K562 (cell line): ENCODE data around the gene RASAL1. TPM values are rescaled to one million over a fixed set of nuclear protein-coding genes. Genes with fewer than 3 reads are reported as not detected.

Experiments
- ATAC-seq: fragments of 200-7000 bp; cut with Tn5 transposase; 3 replicates; pipeline ENCODE4 v1.9.1; 2020; ENCODE audit warnings: moderate library complexity
- BruUV-seq: library from RNA; stranded (reverse); fragments of 400-500 nt; replicated peaks from 2 replicates; lab custom pipeline; 2021; lab: Mats Ljungman, UMichigan
- CTCF ChIA-PET: fragments of 300-600 bp; formaldehyde crosslinking; extraction: SDS; loops from one replicate; lab custom pipeline; 2021; ENCODE audit warnings: low intra/inter-chr PET ratio; lab: Yijun Ruan, JAX
- POLR2A ChIA-PET: fragments of 300-600, 350-650 bp; sonication (Branson Sonifier 250); formaldehyde crosslinking; extraction: SDS; loops from one replicate; lab custom pipeline; 2021; ENCODE audit warnings: antibody characterized with exemption, inconsistent platforms; lab: Yijun Ruan, JAX
- DNase-seq, 4 experiments: peaks; one replicate each; pipeline versions ENCODE4 v3.0.0 to v3.0.0-alpha.2; 2011 to 2018; ENCODE audit warnings: low spot score in 3 of 4, mixed read lengths in 3 of 4; ENCODE audit errors: extremely low read depth in 1 of 4
- FAIRE-seq: peaks from 2 replicates; lab custom pipeline; 2011; peaks lifted over from hg19 to GRCh38; lab: Jason Lieb, UNC
- H2AFZ ChIP-seq: 2 replicates; pipeline ENCODE4 v1.6.0; 2011; ENCODE audit warnings: low read depth, low read length, control low read depth, inconsistent platforms
- H3K27ac ChIP-seq: fragments of 200-600 bp; 3 replicates; pipeline ENCODE4 v1.8.0; 2011; ENCODE audit warnings: low read depth, mild to moderate bottlenecking, control low read depth, inconsistent platforms, low read length, moderate library complexity, mixed read lengths; ENCODE audit errors: extremely low read depth
- H3K27me3 ChIP-seq, 2 experiments: fragments of 300-600 bp in 1 of 2; 2 replicates in 1 of 2; 3 replicates in 1 of 2; pipeline versions ENCODE4 v1.6.0 to v1.8.0; 2011; ENCODE audit warnings: inconsistent platforms in 2 of 2, low read length in 2 of 2, mild to moderate bottlenecking in 1 of 2, mixed read lengths in 1 of 2, moderate library complexity in 1 of 2; ENCODE audit not compliant: control insufficient read depth in 2 of 2, insufficient read depth in 2 of 2
- H3K36me3 ChIP-seq: fragments of 300-600 bp; 3 replicates; pipeline ENCODE4 v1.8.0; 2011; ENCODE audit warnings: mild to moderate bottlenecking, low read length, inconsistent platforms; ENCODE audit not compliant: control insufficient read depth, insufficient read depth
- H3K4me1 ChIP-seq, 2 experiments: fragments of 200-600 bp in 1 of 2; replicated peaks in 1 of 2; 2 replicates in 1 of 2; 3 replicates in 1 of 2; pipeline versions ENCODE4 v1.5.1 to v1.8.0; 2011; ENCODE audit warnings: inconsistent platforms in 2 of 2, low read length in 2 of 2, mild to moderate bottlenecking in 1 of 2, mixed read lengths in 1 of 2, moderate library complexity in 1 of 2; ENCODE audit not compliant: control insufficient read depth in 2 of 2, insufficient read depth in 2 of 2
- H3K4me2 ChIP-seq: 2 replicates; pipeline ENCODE4 v1.6.1; 2011; ENCODE audit warnings: low read length, control low read depth, inconsistent platforms, mixed read lengths; ENCODE audit not compliant: insufficient read depth
- H3K4me3 ChIP-seq: fragments of 200-600 bp; sonication (generic), shearing (Covaris generic); 2 replicates; pipeline ENCODE4 v1.5.1; 2016; ENCODE audit warnings: control low read depth, inconsistent platforms
- H3K79me2 ChIP-seq: fragments of 200-600 bp; 3 replicates; pipeline ENCODE4 v1.8.0; 2011; ENCODE audit warnings: low read length, inconsistent platforms; ENCODE audit not compliant: control insufficient read depth, insufficient read depth
- H3K9ac ChIP-seq, 2 experiments: 2 replicates each; pipeline versions ENCODE4 v1.6.0 to v1.6.1; 2011; ENCODE audit warnings: low read depth in 2 of 2, low read length in 2 of 2, control low read depth in 1 of 2, inconsistent platforms in 1 of 2, mild to moderate bottlenecking in 1 of 2, mixed read lengths in 1 of 2; ENCODE audit not compliant: insufficient read depth in 1 of 2
- H3K9me1 ChIP-seq: one replicate; pipeline ENCODE4 v1.6.0; 2011; ENCODE audit warnings: inconsistent platforms, mild to moderate bottlenecking, low read length, moderate library complexity; ENCODE audit not compliant: control insufficient read depth, insufficient read depth
- H3K9me3 ChIP-seq: replicated peaks from 2 replicates; pipeline ENCODE4 v1.5.1; 2011; ENCODE audit warnings: low read depth, low read length, inconsistent platforms; ENCODE audit not compliant: control insufficient read depth, insufficient read depth
- H4K20me1 ChIP-seq: replicated peaks from 2 replicates; pipeline ENCODE4 v1.6.1; 2011; ENCODE audit warnings: low read length, inconsistent platforms, mixed read lengths; ENCODE audit not compliant: control insufficient read depth, insufficient read depth
- BCOR ChIP-seq: fragments of 450-650 bp; IDR thresholded peaks from 2 replicates; pipeline ENCODE4 v1.6.1; 2016
- FOS ChIP-seq: IDR thresholded peaks from 3 replicates; pipeline ENCODE4 v1.6.1; 2011; ENCODE audit not compliant: insufficient read length; ENCODE audit errors: extremely low read depth
- JUND ChIP-seq, 2 experiments: IDR thresholded peaks; 2 replicates in 1 of 2; 3 replicates in 1 of 2; pipeline ENCODE4 v1.6.1; 2011; ENCODE audit warnings: borderline replicate concordance in 2 of 2, low read depth in 2 of 2, low read length in 2 of 2, improper control_type of control experiment in 1 of 2, missing biosample characterization in 1 of 2, missing genetic modification characterization in 1 of 2, missing genetic modification reagents in 1 of 2
- MAFF ChIP-seq: IDR thresholded peaks from 2 replicates; pipeline ENCODE4 v1.6.1; 2012; ENCODE audit warnings: low read length, improper control_type of control experiment
- MXD1 ChIP-seq: fragments of 250-450 bp; sonication (Bioruptor Pico); IDR thresholded peaks from 2 replicates; pipeline ENCODE4 v1.8.0; 2021; ENCODE audit warnings: borderline replicate concordance, mild to moderate bottlenecking, moderate library complexity; ENCODE audit not compliant: poor library complexity, severe bottlenecking
- NRF1 ChIP-seq, 2 experiments: fragments of 450-650 bp; IDR thresholded peaks in 1 of 2; conservative IDR thresholded peaks in 1 of 2; 2 replicates each; pipeline ENCODE4 v1.6.1; 2014; ENCODE audit warnings: mild to moderate bottlenecking in 2 of 2
- PPARD ChIP-seq: fragments of 250-450 bp; sonication (Bioruptor Pico); IDR thresholded peaks from 2 replicates; pipeline ENCODE4 v1.8.0; 2022; ENCODE audit warnings: inconsistent platforms, mild to moderate bottlenecking, moderate library complexity
- RBM25 ChIP-seq: fragments of 200-400 bp; formaldehyde crosslinking; IDR thresholded peaks from 2 replicates; pipeline ENCODE4 v1.6.1; 2018; ENCODE audit warnings: low read length, low read depth, moderate library complexity; ENCODE audit not compliant: severe bottlenecking
- TEAD4 ChIP-seq, 2 experiments: sonication (generic) in 1 of 2; formaldehyde crosslinking in 1 of 2; IDR thresholded peaks; 2 replicates each; pipeline versions ENCODE4 v1.6.1 to v1.8.0; 2012 to 2022; ENCODE audit warnings: borderline replicate concordance in 1 of 2, inconsistent platforms in 1 of 2, low read length in 1 of 2, mild to moderate bottlenecking in 1 of 2, missing genetic modification reagents in 1 of 2
- ZBTB33 ChIP-seq: sonication (generic); formaldehyde crosslinking; IDR thresholded peaks from 2 replicates; pipeline ENCODE4 v1.8.1; 2023; ENCODE audit warnings: mild to moderate bottlenecking, missing genetic modification reagents
- ZFP36 ChIP-seq: fragments of 150-350 bp; IDR thresholded peaks from 2 replicates; pipeline ENCODE4 v1.6.1; 2018; ENCODE audit warnings: low read length, low read depth; ENCODE audit not compliant: partially characterized antibody
- ZKSCAN1 ChIP-seq: fragments of 150-350 bp; IDR thresholded peaks from 2 replicates; pipeline ENCODE4 v1.6.1; 2016; ENCODE audit warnings: low read depth, low read length
- WGBS: fragments of 100-300 bp; shearing (Covaris generic); methylation state at CpG from one replicate; pipeline ENCODE4 v1.1.6; 2016; ENCODE audit warnings: low coverage, mixed read lengths; ENCODE audit not compliant: insufficient coverage; ENCODE audit errors: missing lambda C conversion rate; 5-methylcytosine and 5-hydroxymethylcytosine counted together
- in situ Hi-C: fragments of 300-500 bp; cut with MboI; formaldehyde crosslinking; loops from 4 replicates; pipeline ENCODE4 v1.15.0; 2018; ENCODE audit warnings: inconsistent platforms, mixed read lengths
- intact Hi-C: fragments of 100-400 bp; cut with micrococcal nuclease; formaldehyde crosslinking; loops from 2 replicates; pipeline ENCODE4 v1.14.2; 2022
- polyA plus RNA-seq, 8 experiments: library from polyadenylated mRNA; depleted of rRNA in 4 of 8; stranded (reverse) in 5 of 8; unstranded in 3 of 8; fragments of >200 nt; fragmentation: Nextera tagmentation in 2 of 8; fragmentation: Illumina TruSeq in 1 of 8; extraction: Ambion mirVana in 2 of 8; extraction: Trizol in 1 of 8; gene quantifications; 2 replicates each; pipeline versions ENCODE4 v1.2.1 to v1.2.3, GENCODE V29; 2011 to 2014; ENCODE audit warnings: inconsistent platforms in 1 of 8, missing spikeins in 1 of 8
- total RNA-seq, 7 experiments: library from RNA; depleted of rRNA in 6 of 7; stranded (reverse); fragments of >200 nt in 6 of 7; fragmentation: Illumina TruSeq in 2 of 7; extraction: Trizol in 2 of 7; gene quantifications; 2 replicates each; pipeline versions ENCODE4 v1.2.1 to v1.2.3, GENCODE V29; 2011 to 2021; ENCODE audit warnings: low replicate concordance in 1 of 7

Gene RASAL1
- total and polyA plus RNA-seq, 9 of the 15 experiments (the other 6 are each of a cell fraction or from before 2014, with no cell fraction given) = 0.06 to 0.16 (median 0.14) TPM; not detected in 6

- TF ChIP-seq FOS (no peak), NRF1 (conservative IDR thresholded peaks at IDR 0.05 in 1 of 2, IDR thresholded peaks at IDR 0.05 in 1 of 2) (peak; percentile 83 to 85), TEAD4 (IDR thresholded peaks at IDR 0.05; ENCODE audit: low read length) (no peak), TEAD4 (CRISPR knock-in tag; IDR thresholded peaks at IDR 0.05; ENCODE audit: borderline replicate concordance) (no peak), PPARD (CRISPR knock-in tag) (no peak), JUND (IDR thresholded peaks at IDR 0.05; ENCODE audit: borderline replicate concordance, low read depth, low read length) (0 out of 2 replicates have a peak, but pooled peaks have one; percentile 23), JUND (tag; IDR thresholded peaks at IDR 0.05; ENCODE audit: borderline replicate concordance, low read depth, low read length) (no peak)
- TF ChIP-seq, all 486 proteins: peak for 13
These were observed 48.7 kb upstream of the RASAL1 start (continued) for GRCh38 chr12:113184098-113184899.

- in situ Hi-C loops = loop anchor here (25.0 kb wide), 1 partner anchor 229 kb away; the partner anchor contains the start of genes SDS and SDSL
- peaks cover 26 to 40% of the 10 kb centered on the region in 2 experiments; a peak in 4 of 5 replicates for H3K4me1 ChIP-seq
- no peak overlapping the region for H2AFZ ChIP-seq
- 95% methylated on average over 10 of the region's 11 CpGs for WGBS
- peak overlapping the region; percentile 84; the same call in 1 of the 2 replicates for H3K4me2 ChIP-seq
- H3K27me3 ChIP-seq = no peaks in the 10 kb centered on the region
- TF ChIP-seq MXD1 (no peak), RBM25 (peak; percentile 77), ZKSCAN1 (peak; percentile 90), ZFP36 (peak; percentile 41), ZBTB33 (CRISPR knock-in tag) (no peak), BCOR (peak; percentile 63; the same call in 1 of the 2 replicates), MAFF (no peak)
- intact Hi-C loops = no loop called here
- FAIRE-seq = peak; percentile 15
- no peak for DNase-seq
- H3K9ac ChIP-seq = peak overlapping the region; percentile 26 to 29; a peak in 2 of 4 replicates
- peaks cover 68% of the 10 kb centered on the region for H3K36me3 ChIP-seq
- H4K20me1 ChIP-seq = peaks cover 9% of the 10 kb centered on the region
- ChIA-PET CTCF (no interaction called here), POLR2A (interaction anchor here (0.6 to 0.9 kb wide), 3 partner anchors 11 to 285 kb away, joined by 3 to 4 read pairs (median 3); no protein-coding TSS in a partner anchor)
- peaks cover 74% of the 10 kb centered on the region for H3K79me2 ChIP-seq
- ATAC-seq = no peak
- BruUV-seq = no TSS peak
- no peak overlapping the region for H3K4me3 ChIP-seq
- no peaks in the 10 kb centered on the region for H3K9me3 ChIP-seq
- H3K9me1 ChIP-seq = no peaks in the 10 kb centered on the region
- H3K27ac ChIP-seq = 0 out of 3 replicates have a peak overlapping the region, but pooled peaks have one; percentile 4
These were observed 47.5 kb upstream of the RASAL1 start for GRCh38 chr12:113183030-113183589.
